T-cell (primary cell): ENCODE measurements around the gene C2CD3. TPM values are rescaled to one million over a fixed set of nuclear protein-coding genes. Genes with fewer than 3 reads are reported as not detected.
"Not testable (repeated sequence)": the region's sequence is repeated elsewhere in the genome, so short reads cannot be mapped to it uniquely, and the experiment has no call there.

Source experiments
- ATAC-seq, 4 experiments: fragments of 200-7000 bp in 3 of 4; fragments of 150-1000 bp in 1 of 4; cut with Tn5 transposase; replicated peaks in 1 of 4; 1 replicate in 3 of 4; 2 replicates in 1 of 4; pipeline ENCODE4 v1.10.0; 2021; ENCODE audit warnings: moderate library complexity in 3 of 4, mild to moderate bottlenecking in 2 of 4, moderate number of reproducible peaks in 1 of 4
- CTCF ChIA-PET, 2 donors: fragments of 300-600 bp; sonication (Branson Sonifier 250); formaldehyde crosslinking; loops; one replicate each; lab custom pipeline; 2022; ENCODE audit warnings: antibody characterized with exemption in 2 of 2; lab: Charles Lee
- POLR2A ChIA-PET, 2 donors: fragments of 300-600 bp; sonication (Branson Sonifier 250); formaldehyde crosslinking; loops; one replicate each; lab custom pipeline; 2022; ENCODE audit warnings: antibody characterized with exemption in 2 of 2; lab: Charles Lee
- DNase-seq, 35 experiments: peaks; one replicate each; pipeline versions ENCODE4 v3.0.0 to v3.0.0-alpha.2; 2013 to 2023
- H3K27ac ChIP-seq: one replicate; pipeline ENCODE4 v1.5.1; 2013; ENCODE audit warnings: low read length
- H3K27me3 ChIP-seq, 2 experiments: replicated peaks in 1 of 2; 1 replicate in 1 of 2; 2 replicates in 1 of 2; pipeline versions ENCODE4 v1.6.1 to v1.7.0; 2013; ENCODE audit warnings: low read length in 1 of 2, mixed read lengths in 1 of 2; ENCODE audit not compliant: control insufficient read depth in 2 of 2, insufficient read depth in 2 of 2; ENCODE audit errors: extremely low read depth in 1 of 2
- H3K36me3 ChIP-seq, 2 donors: 1 replicate in 1 of 2; 2 replicates in 1 of 2; pipeline versions ENCODE4 v1.6.1 to v1.7.0; 2013; ENCODE audit warnings: low read length in 1 of 2; ENCODE audit not compliant: control insufficient read depth in 2 of 2, insufficient read depth in 1 of 2; ENCODE audit errors: extremely low read depth in 1 of 2
- H3K4me1 ChIP-seq, 2 experiments: 1 replicate in 1 of 2; 2 replicates in 1 of 2; pipeline versions ENCODE4 v1.6.1 to v1.7.0; 2013; ENCODE audit warnings: low read length in 2 of 2, mixed read lengths in 1 of 2; ENCODE audit not compliant: insufficient read depth in 2 of 2, control insufficient read depth in 1 of 2; ENCODE audit errors: extremely low read depth in 1 of 2
- H3K4me3 ChIP-seq, 2 donors: 1 replicate in 1 of 2; 2 replicates in 1 of 2; pipeline versions ENCODE4 v1.5.1 to v1.7.0; 2013; ENCODE audit warnings: mild to moderate bottlenecking in 2 of 2, low read length in 1 of 2, moderate library complexity in 1 of 2; ENCODE audit not compliant: control insufficient read depth in 1 of 2; ENCODE audit errors: extremely low read depth in 1 of 2
- H3K9me3 ChIP-seq: 2 replicates; pipeline ENCODE4 v1.7.0; 2013
- H3K27ac Mint-ChIP-seq, 2 donors: one replicate each; pipeline ENCODE4 v1.8.0; 2020 to 2021; ENCODE audit warnings: mild to moderate bottlenecking in 2 of 2, mixed read lengths in 2 of 2
- H3K27me3 Mint-ChIP-seq, 2 donors: one replicate each; pipeline ENCODE4 v1.8.0; 2021 to 2022; ENCODE audit warnings: mixed read lengths in 2 of 2
- H3K36me3 Mint-ChIP-seq: one replicate; pipeline ENCODE4 v1.8.0; 2021; ENCODE audit warnings: mixed read lengths
- H3K4me1 Mint-ChIP-seq, 3 donors: one replicate each; pipeline ENCODE4 v1.8.0; 2020 to 2022; ENCODE audit warnings: mixed read lengths in 3 of 3, mild to moderate bottlenecking in 1 of 3
- H3K4me3 Mint-ChIP-seq, 3 donors: one replicate each; pipeline ENCODE4 v1.8.0; 2020 to 2022; ENCODE audit warnings: mild to moderate bottlenecking in 3 of 3, mixed read lengths in 3 of 3, moderate library complexity in 3 of 3
- H3K9me3 Mint-ChIP-seq, 3 donors: one replicate each; pipeline ENCODE4 v1.8.0; 2020 to 2022; ENCODE audit warnings: mixed read lengths in 3 of 3
- WGBS: methylation state at CpG from one replicate; pipeline ENCODE4 v1.1.5; 2013; ENCODE audit warnings: missing lambda C conversion rate; ENCODE audit not compliant: insufficient coverage; 5-methylcytosine and 5-hydroxymethylcytosine counted together
- total RNA-seq, 35 experiments: library from RNA in 6 of 35; stranded (reverse) in 6 of 35; fragments of 120-200 nt in 1 of 35; gene quantifications; one replicate each; pipeline versions ENCODE4 v1.2.1 to v1.2.4 and lab custom pipeline; 2013 to 2026

The C2CD3 gene
- total RNA-seq, 5 donors from 2014 or later (not counting 1 experiment from before 2014, with no cell fraction given): 37.0 to 47.7 (median 41.0) TPM

GRCh38 chr11:74139919-74140431 lies 30.8 kb downstream of the C2CD3 start:
- H3K27ac Mint-ChIP-seq, H3K4me1 Mint-ChIP-seq, DNase-seq, H3K27ac ChIP-seq, H3K4me3 ChIP-seq, ATAC-seq, CTCF ChIA-PET, H3K4me1 ChIP-seq, POLR2A ChIA-PET, H3K9me3 Mint-ChIP-seq, H3K4me3 Mint-ChIP-seq, H3K9me3 ChIP-seq, H3K27me3 ChIP-seq, H3K27me3 Mint-ChIP-seq: not testable (repeated sequence)
- peaks cover 40% of the 10 kb centered on the region for H3K36me3 Mint-ChIP-seq
- peaks cover 0 to 33% of the 10 kb centered on the region in 2 donors for H3K36me3 ChIP-seq
- WGBS: 100% methylated on average over 1 of the region's 1 CpG

- Mint-ChIP-seq H3K9me3 (no peaks in the 10 kb centered on the region), H3K27ac (no peak overlapping the region), H3K4me3 (no peak overlapping the region), H3K36me3 (peaks cover 37% of the 10 kb centered on the region), H3K4me1 (peaks cover 0 to 4% (median 2%) of the 10 kb centered on the region in 3 donors), H3K27me3 (no peaks in the 10 kb centered on the region)
- no CpG with 5 or more reads among the region's 6 CpGs for WGBS
- POLR2A ChIA-PET: no interaction called here
- H3K9me3 ChIP-seq: no peaks in the 10 kb centered on the region
- no peaks in the 10 kb centered on the region for H3K4me1 ChIP-seq
- H3K4me3 ChIP-seq: no peak overlapping the region
- CTCF ChIA-PET: interaction anchor here in 1 of 2 donors (0.6 kb wide), 1 partner anchor 93 kb away, joined by 3 read pairs; no protein-coding TSS in a partner anchor
- H3K27me3 ChIP-seq: no peaks in the 10 kb centered on the region
- ATAC-seq (no peak), DNase-seq (no peak)
- no peak overlapping the region for H3K27ac ChIP-seq
- peaks cover 0 to 36% of the 10 kb centered on the region in 2 donors for H3K36me3 ChIP-seq
Measured at GRCh38 chr11:74139151-74139918, 31.5 kb downstream of the C2CD3 start.

- ChIA-PET CTCF (interaction anchor here in 1 of 2 donors (0.6 kb wide), 1 partner anchor 94 kb away, joined by 3 read pairs; no protein-coding TSS in a partner anchor), POLR2A (no interaction called here)
- no peak for DNase-seq
- H3K27me3 Mint-ChIP-seq: no peaks in the 10 kb centered on the region
- peaks cover 0 to 4% (median 2%) of the 10 kb centered on the region in 3 donors for H3K4me1 Mint-ChIP-seq
- no peak for ATAC-seq
- Histone ChIP-seq H3K9me3 (no peaks in the 10 kb centered on the region), H3K4me3 (no peak overlapping the region), H3K36me3 (peaks cover 0 to 43% of the 10 kb centered on the region in 2 donors), H3K27me3 (no peaks in the 10 kb centered on the region), H3K27ac (no peak overlapping the region), H3K4me1 (no peaks in the 10 kb centered on the region)
- H3K4me3 Mint-ChIP-seq: no peak overlapping the region
- H3K9me3 Mint-ChIP-seq: no peaks in the 10 kb centered on the region
- H3K36me3 Mint-ChIP-seq: peaks cover 42% of the 10 kb centered on the region
- WGBS: no CpG with 5 or more reads among the region's 2 CpGs
- no peak overlapping the region for H3K27ac Mint-ChIP-seq
Measured at GRCh38 chr11:74138572-74138971, 32.2 kb downstream of the C2CD3 start.

GRCh38 chr11:74138021-74138420 lies 32.8 kb downstream of the C2CD3 start:
- peaks cover 47% of the 10 kb centered on the region for H3K36me3 Mint-ChIP-seq

GRCh38 chr11:74135127-74135840 lies 35.5 kb downstream of the C2CD3 start:
- POLR2A ChIA-PET: no interaction called here
- Mint-ChIP-seq H3K4me3 (no peak overlapping the region), H3K27me3 (no peaks in the 10 kb centered on the region), H3K9me3 (no peaks in the 10 kb centered on the region), H3K4me1 (no peaks in the 10 kb centered on the region), H3K36me3 (peaks cover 68% of the 10 kb centered on the region), H3K27ac (no peak overlapping the region)
- no peaks in the 10 kb centered on the region for H3K4me1 ChIP-seq
- CTCF ChIA-PET: no interaction called here
- no peak overlapping the region for H3K4me3 ChIP-seq
- H3K9me3 ChIP-seq: no peaks in the 10 kb centered on the region
- H3K36me3 ChIP-seq: peaks cover 0 to 63% of the 10 kb centered on the region in 2 donors
- no CpG with 5 or more reads among the region's 3 CpGs for WGBS
- H3K27me3 ChIP-seq: no peaks in the 10 kb centered on the region
- DNase-seq (no peak), ATAC-seq (no peak)
- no peak overlapping the region for H3K27ac ChIP-seq

More at GRCh38 chr11:74138021-74138420, 32.8 kb downstream of the C2CD3 start:
- no peak for ATAC-seq
- Histone ChIP-seq H3K36me3 (peaks cover 0 to 48% of the 10 kb centered on the region in 2 donors), H3K4me1 (no peaks in the 10 kb centered on the region), H3K27me3 (no peaks in the 10 kb centered on the region), H3K9me3 (no peaks in the 10 kb centered on the region), H3K27ac (no peak overlapping the region), H3K4me3 (no peak overlapping the region)
- H3K27me3 Mint-ChIP-seq: no peaks in the 10 kb centered on the region
- ChIA-PET POLR2A (no interaction called here), CTCF (no interaction called here)
- no peak overlapping the region for H3K27ac Mint-ChIP-seq
- no peak for DNase-seq
- H3K4me3 Mint-ChIP-seq: no peak overlapping the region
- WGBS: no CpG with 5 or more reads among the region's 2 CpGs
- H3K4me1 Mint-ChIP-seq: peaks cover 0 to 4% (median 2%) of the 10 kb centered on the region in 3 donors
- no peaks in the 10 kb centered on the region for H3K9me3 Mint-ChIP-seq

- H3K27ac ChIP-seq: no peak overlapping the region
- peaks cover 0 to 63% of the 10 kb centered on the region in 2 donors for H3K36me3 ChIP-seq
- H3K9me3 ChIP-seq: no peaks in the 10 kb centered on the region
- no peak for ATAC-seq
- no peaks in the 10 kb centered on the region for H3K27me3 Mint-ChIP-seq
- no peaks in the 10 kb centered on the region for H3K4me1 Mint-ChIP-seq
- no peak for DNase-seq
- no peaks in the 10 kb centered on the region for H3K9me3 Mint-ChIP-seq
- ChIA-PET POLR2A (no interaction called here), CTCF (no interaction called here)
- peaks cover 71% of the 10 kb centered on the region for H3K36me3 Mint-ChIP-seq
- no peaks in the 10 kb centered on the region for H3K27me3 ChIP-seq
- WGBS: no CpG with 5 or more reads among the region's 3 CpGs
- no peak overlapping the region for H3K4me3 Mint-ChIP-seq
- H3K4me3 ChIP-seq: no peak overlapping the region
- no peaks in the 10 kb centered on the region for H3K4me1 ChIP-seq
- H3K27ac Mint-ChIP-seq: no peak overlapping the region
Measured at GRCh38 chr11:74134661-74135060, 36.1 kb downstream of the C2CD3 start.
